IMR-90 (cell line): Measurements from ENCODE around the gene R3HDML. TPM values are rescaled to one million over a fixed set of nuclear protein-coding genes. Genes with fewer than 3 reads are reported as not detected.

Experiments
- ATAC-seq: fragments of 200-7000 bp; cut with Tn5 transposase; 2 replicates; pipeline ENCODE4 v1.9.1; 2020; ENCODE audit warnings: low read depth, mild to moderate bottlenecking, moderate library complexity
- BruUV-seq: library from RNA; stranded (reverse); fragments of 400-500 nt; replicated peaks from 2 replicates; lab custom pipeline; 2021; lab: Mats Ljungman, UMichigan
- CTCF ChIA-PET: fragments of 300-600 bp; formaldehyde crosslinking; extraction: SDS; loops from one replicate; lab custom pipeline; 2021; ENCODE audit warnings: antibody characterized with exemption; lab: Yijun Ruan, JAX
- POLR2A ChIA-PET: fragments of 300-600 bp; sonication (Branson Sonifier 250); formaldehyde crosslinking; loops from one replicate; lab custom pipeline; 2022; ENCODE audit warnings: antibody characterized with exemption; ENCODE audit not compliant: unreplicated experiment; lab: Charles Lee
- DNase-seq: peaks from one replicate; pipeline ENCODE4 v3.0.0; 2013
- H2AFZ ChIP-seq: replicated peaks from 2 replicates; pipeline ENCODE3; 2013; ENCODE audit warnings: low read length, mild to moderate bottlenecking; ENCODE audit not compliant: poor library complexity
- H2AK5ac ChIP-seq: 2 replicates; pipeline ENCODE4 v1.6.1; 2013; ENCODE audit warnings: low read depth, low read length, inconsistent platforms
- H2AK9ac ChIP-seq: replicated peaks from 2 replicates; pipeline ENCODE3; 2013; ENCODE audit warnings: mild to moderate bottlenecking, low read depth, low read length, moderate library complexity; ENCODE audit not compliant: poor library complexity
- H2BK120ac ChIP-seq: 2 replicates; pipeline ENCODE4 v1.6.1; 2013; ENCODE audit warnings: low read depth, low read length, inconsistent platforms
- H2BK15ac ChIP-seq: 3 replicates; pipeline ENCODE4 v1.6.1; 2013; ENCODE audit warnings: low read depth, low read length, inconsistent platforms
- H2BK20ac ChIP-seq: 2 replicates; pipeline ENCODE4 v1.6.1; 2013; ENCODE audit warnings: low read depth, mild to moderate bottlenecking, inconsistent platforms, low read length, moderate library complexity
- H2BK5ac ChIP-seq: 2 replicates; pipeline ENCODE4 v1.6.1; 2013; ENCODE audit warnings: mild to moderate bottlenecking, low read depth, low read length, inconsistent platforms; ENCODE audit not compliant: poor library complexity, severe bottlenecking
- H3K14ac ChIP-seq: replicated peaks from 2 replicates; pipeline ENCODE4 v1.6.1; 2013; ENCODE audit warnings: low read depth, low read length, inconsistent platforms
- H3K18ac ChIP-seq: 2 replicates; pipeline ENCODE4 v1.6.1; 2013; ENCODE audit warnings: low read depth, low read length, control low read depth
- H3K23ac ChIP-seq: 2 replicates; pipeline ENCODE4 v1.6.1; 2013; ENCODE audit warnings: low read depth, low read length, inconsistent platforms
- H3K27ac ChIP-seq: 2 replicates; pipeline ENCODE4 v1.5.1; 2013; ENCODE audit warnings: mild to moderate bottlenecking, control low read depth, low read length; ENCODE audit not compliant: insufficient read depth
- H3K27me3 ChIP-seq: 2 replicates; pipeline ENCODE4 v1.6.1; 2013; ENCODE audit warnings: low read length; ENCODE audit not compliant: control insufficient read depth, insufficient read depth
- H3K36me3 ChIP-seq: 2 replicates; pipeline ENCODE4 v1.6.1; 2013; ENCODE audit warnings: low read length, mixed read lengths; ENCODE audit not compliant: control insufficient read depth, insufficient read depth
- H3K4ac ChIP-seq: 2 replicates; pipeline ENCODE4 v1.6.1; 2013; ENCODE audit warnings: low read depth, low read length, inconsistent platforms
- H3K4me1 ChIP-seq: 2 replicates; pipeline ENCODE4 v1.6.1; 2013; ENCODE audit warnings: low read length, mixed read lengths; ENCODE audit not compliant: control insufficient read depth, insufficient read depth
- H3K4me2 ChIP-seq: 2 replicates; pipeline ENCODE4 v1.6.1; 2013; ENCODE audit warnings: low read depth, mild to moderate bottlenecking, control low read depth, low read length, moderate library complexity
- H3K4me3 ChIP-seq: 2 replicates; pipeline ENCODE4 v1.5.1; 2013; ENCODE audit warnings: low read depth, mild to moderate bottlenecking, control low read depth, low read length, moderate library complexity; ENCODE audit not compliant: insufficient read depth
- H3K56ac ChIP-seq: 2 replicates; pipeline ENCODE4 v1.6.1; 2013; ENCODE audit warnings: low read length, inconsistent platforms; ENCODE audit not compliant: insufficient read depth; ENCODE audit errors: extremely low read depth
- H3K79me1 ChIP-seq, 2 experiments: 2 replicates each; pipeline ENCODE4 v1.6.1; 2013; ENCODE audit warnings: low read length in 2 of 2, inconsistent platforms in 1 of 2, low read depth in 1 of 2
- H3K9ac ChIP-seq: 2 replicates; pipeline ENCODE4 v1.6.1; 2013; ENCODE audit warnings: low read depth, low read length, control low read depth
- H3K9me1 ChIP-seq: 2 replicates; pipeline ENCODE4 v1.6.1; 2013; ENCODE audit warnings: low read length, inconsistent platforms; ENCODE audit not compliant: insufficient read depth
- H3K9me3 ChIP-seq: 2 replicates; pipeline ENCODE4 v1.6.1; 2013; ENCODE audit warnings: low read length; ENCODE audit not compliant: control insufficient read depth, insufficient read depth
- H4K20me1 ChIP-seq: 2 replicates; pipeline ENCODE4 v1.6.1; 2013; ENCODE audit warnings: low read length, inconsistent platforms; ENCODE audit not compliant: insufficient read depth
- H4K5ac ChIP-seq: 2 replicates; pipeline ENCODE4 v1.6.1; 2013; ENCODE audit warnings: mild to moderate bottlenecking, low read depth, low read length, control low read depth
- H4K8ac ChIP-seq, 2 experiments: 2 replicates each; pipeline ENCODE4 v1.6.1; 2013; ENCODE audit warnings: low read depth in 2 of 2, low read length in 2 of 2, control low read depth in 1 of 2, inconsistent platforms in 1 of 2
- H4K91ac ChIP-seq: 2 replicates; pipeline ENCODE4 v1.6.1; 2013; ENCODE audit warnings: low read depth, low read length, inconsistent platforms; ENCODE audit not compliant: insufficient read depth
- BHLHE40 ChIP-seq: fragments of 150-350 bp; IDR thresholded peaks from 2 replicates; pipeline ENCODE4 v1.6.1; 2016; ENCODE audit warnings: mild to moderate bottlenecking, low read depth, low read length
- CEBPB ChIP-seq: IDR thresholded peaks from 2 replicates; pipeline ENCODE4 v1.6.1; 2012; ENCODE audit warnings: low read depth, low read length, improper control_type of control experiment
- FOS ChIP-seq: fragments of 150-350 bp; IDR thresholded peaks from 2 replicates; pipeline ENCODE4 v1.6.1; 2016; ENCODE audit warnings: low read depth, low read length
- MAFK ChIP-seq: IDR thresholded peaks from 2 replicates; pipeline ENCODE4 v1.6.1; 2012; ENCODE audit warnings: low read depth, low read length, improper control_type of control experiment
- MAZ ChIP-seq: IDR thresholded peaks from 2 replicates; pipeline ENCODE4 v1.6.1; 2012; ENCODE audit warnings: low read depth, mild to moderate bottlenecking, low read length, improper control_type of control experiment, moderate library complexity, borderline replicate concordance
- POLR2A ChIP-seq: IDR thresholded peaks from 2 replicates; pipeline ENCODE4 v1.6.1; 2012; ENCODE audit warnings: mild to moderate bottlenecking, low read depth, low read length
- RAD21 ChIP-seq: IDR thresholded peaks from 2 replicates; pipeline ENCODE4 v1.6.1; 2012; ENCODE audit warnings: low read length, improper control_type of control experiment
- RCOR1 ChIP-seq: IDR thresholded peaks from 2 replicates; pipeline ENCODE4 v1.6.1; 2012; ENCODE audit warnings: mild to moderate bottlenecking, low read length, improper control_type of control experiment; ENCODE audit not compliant: insufficient replicate concordance
- RFX5 ChIP-seq: IDR thresholded peaks from 2 replicates; pipeline ENCODE4 v1.8.0; 2012; ENCODE audit warnings: low read depth, mild to moderate bottlenecking, low read length, moderate library complexity
- SMC3 ChIP-seq: fragments of 150-350 bp; IDR thresholded peaks from 2 replicates; pipeline ENCODE4 v1.6.1; 2016; ENCODE audit warnings: low read depth, mild to moderate bottlenecking, antibody characterized with exemption, low read length, moderate library complexity
- WGBS, 2 experiments: methylation state at CpG; one replicate each; pipeline versions ENCODE4 v1.1.5 to v1.1.7; 2013; ENCODE audit warnings: missing lambda C conversion rate in 2 of 2; ENCODE audit not compliant: insufficient read length in 1 of 2; ENCODE audit errors: extremely low coverage in 2 of 2; 5-methylcytosine and 5-hydroxymethylcytosine counted together
- dilution Hi-C: fragments of 300-500 bp; cut with HindIII; formaldehyde crosslinking; loops from one replicate; pipeline ENCODE4 v1.14.3; 2018; ENCODE audit warnings: low sequenced_read_pairs; ENCODE audit not compliant: unreplicated experiment
- in situ Hi-C: fragments of 300-500 bp; cut with MboI; formaldehyde crosslinking; loops from 3 replicates; pipeline ENCODE4 v1.14.3; 2019; ENCODE audit warnings: low sequenced_read_pairs, inconsistent platforms, mixed read lengths
- intact Hi-C: fragments of 100-400 bp; cut with micrococcal nuclease; formaldehyde crosslinking; loops from 2 replicates; pipeline ENCODE4 v1.10.0; 2022
- polyA plus RNA-seq, 3 experiments: library from polyadenylated mRNA; depleted of rRNA; stranded (reverse); fragments of >200 nt; gene quantifications; 2 replicates each; pipeline ENCODE4 v1.2.3, GENCODE V29; 2012; ENCODE audit warnings: low replicate concordance in 1 of 3
- total RNA-seq: library from RNA; depleted of rRNA; stranded (reverse); fragments of >200 nt; gene quantifications from 2 replicates; pipeline ENCODE4 v1.2.3, GENCODE V29; 2012
- TF ChIP-seq, protein P1 (sequence below): conservative IDR thresholded peaks from 2 replicates; pipeline ENCODE4 v1.5.1; 2012; ENCODE audit warnings: mild to moderate bottlenecking, low read depth, low read length, improper control_type of control experiment
- TF ChIP-seq, protein P2 (sequence below): fragments of 150-350 bp; IDR thresholded peaks from 2 replicates; pipeline ENCODE4 v1.6.1; 2017; ENCODE audit warnings: mild to moderate bottlenecking, antibody characterized with exemption, low read length, low read depth
- TF ChIP-seq, protein P3 (sequence below): fragments of 150-350 bp; IDR thresholded peaks from 2 replicates; pipeline ENCODE4 v1.6.1; 2016; ENCODE audit warnings: low read depth, mild to moderate bottlenecking, low read length, moderate library complexity, borderline replicate concordance

Gene R3HDML
- total and polyA plus RNA-seq, 2 of the 4 experiments (the other 2 are of a cell fraction) = not detected

GRCh38 chr20:44357555-44358125 is 20.8 kb downstream of the R3HDML start:
- H2AK9ac ChIP-seq = no peak overlapping the region
- no peak overlapping the region for H2BK15ac ChIP-seq
- BruUV-seq = no TSS peak
- in situ Hi-C loops (no loop called here), dilution Hi-C loops (no loop called here), intact Hi-C loops (no loop called here)
- WGBS, 2 experiments = no CpG with 5 or more reads among the region's 4 CpGs
- no peak overlapping the region for H3K4me3 ChIP-seq
- H3K36me3 ChIP-seq = no peaks in the 10 kb centered on the region
- H2BK20ac ChIP-seq = no peak overlapping the region
- H3K4ac ChIP-seq = no peak overlapping the region
- CTCF ChIA-PET = no interaction called here
- no peaks in the 10 kb centered on the region for H4K20me1 ChIP-seq
- no peaks in the 10 kb centered on the region for H3K9me1 ChIP-seq
- H3K9me3 ChIP-seq = no peaks in the 10 kb centered on the region
- H3K27ac ChIP-seq = no peak overlapping the region
- H3K14ac ChIP-seq = no peak overlapping the region
- no peak overlapping the region for H2AFZ ChIP-seq
- no peak overlapping the region for H3K56ac ChIP-seq
- H2BK120ac ChIP-seq = no peak overlapping the region
- no peak for ATAC-seq
- POLR2A ChIA-PET = no interaction called here
- no peaks in the 10 kb centered on the region for H3K4me1 ChIP-seq
- H4K91ac ChIP-seq = no peak overlapping the region
- no peak overlapping the region for H3K9ac ChIP-seq
- TF ChIP-seq, protein P1, sequence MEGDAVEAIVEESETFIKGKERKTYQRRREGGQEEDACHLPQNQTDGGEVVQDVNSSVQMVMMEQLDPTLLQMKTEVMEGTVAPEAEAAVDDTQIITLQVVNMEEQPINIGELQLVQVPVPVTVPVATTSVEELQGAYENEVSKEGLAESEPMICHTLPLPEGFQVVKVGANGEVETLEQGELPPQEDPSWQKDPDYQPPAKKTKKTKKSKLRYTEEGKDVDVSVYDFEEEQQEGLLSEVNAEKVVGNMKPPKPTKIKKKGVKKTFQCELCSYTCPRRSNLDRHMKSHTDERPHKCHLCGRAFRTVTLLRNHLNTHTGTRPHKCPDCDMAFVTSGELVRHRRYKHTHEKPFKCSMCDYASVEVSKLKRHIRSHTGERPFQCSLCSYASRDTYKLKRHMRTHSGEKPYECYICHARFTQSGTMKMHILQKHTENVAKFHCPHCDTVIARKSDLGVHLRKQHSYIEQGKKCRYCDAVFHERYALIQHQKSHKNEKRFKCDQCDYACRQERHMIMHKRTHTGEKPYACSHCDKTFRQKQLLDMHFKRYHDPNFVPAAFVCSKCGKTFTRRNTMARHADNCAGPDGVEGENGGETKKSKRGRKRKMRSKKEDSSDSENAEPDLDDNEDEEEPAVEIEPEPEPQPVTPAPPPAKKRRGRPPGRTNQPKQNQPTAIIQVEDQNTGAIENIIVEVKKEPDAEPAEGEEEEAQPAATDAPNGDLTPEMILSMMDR = no peak
- TF ChIP-seq RAD21 (no peak), MAZ (no peak), CEBPB (no peak), BHLHE40 (no peak), SMC3 (no peak), POLR2A (no peak), FOS (no peak), RFX5 (no peak), MAFK (no peak), RCOR1 (no peak)
- TF ChIP-seq, protein P2, sequence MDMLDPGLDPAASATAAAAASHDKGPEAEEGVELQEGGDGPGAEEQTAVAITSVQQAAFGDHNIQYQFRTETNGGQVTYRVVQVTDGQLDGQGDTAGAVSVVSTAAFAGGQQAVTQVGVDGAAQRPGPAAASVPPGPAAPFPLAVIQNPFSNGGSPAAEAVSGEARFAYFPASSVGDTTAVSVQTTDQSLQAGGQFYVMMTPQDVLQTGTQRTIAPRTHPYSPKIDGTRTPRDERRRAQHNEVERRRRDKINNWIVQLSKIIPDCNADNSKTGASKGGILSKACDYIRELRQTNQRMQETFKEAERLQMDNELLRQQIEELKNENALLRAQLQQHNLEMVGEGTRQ = no peak
- TF ChIP-seq, protein P3, sequence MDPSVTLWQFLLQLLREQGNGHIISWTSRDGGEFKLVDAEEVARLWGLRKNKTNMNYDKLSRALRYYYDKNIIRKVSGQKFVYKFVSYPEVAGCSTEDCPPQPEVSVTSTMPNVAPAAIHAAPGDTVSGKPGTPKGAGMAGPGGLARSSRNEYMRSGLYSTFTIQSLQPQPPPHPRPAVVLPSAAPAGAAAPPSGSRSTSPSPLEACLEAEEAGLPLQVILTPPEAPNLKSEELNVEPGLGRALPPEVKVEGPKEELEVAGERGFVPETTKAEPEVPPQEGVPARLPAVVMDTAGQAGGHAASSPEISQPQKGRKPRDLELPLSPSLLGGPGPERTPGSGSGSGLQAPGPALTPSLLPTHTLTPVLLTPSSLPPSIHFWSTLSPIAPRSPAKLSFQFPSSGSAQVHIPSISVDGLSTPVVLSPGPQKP = no peak
- no peak overlapping the region for H2AK5ac ChIP-seq
- H4K8ac ChIP-seq = no peak overlapping the region
- DNase-seq = no peak
- no peak overlapping the region for H4K5ac ChIP-seq
- H3K23ac ChIP-seq = no peak overlapping the region
- H3K27me3 ChIP-seq = peaks cover 30% of the 10 kb centered on the region
- H3K18ac ChIP-seq = no peak overlapping the region
- no peak overlapping the region for H3K4me2 ChIP-seq
- no peak overlapping the region for H2BK5ac ChIP-seq
- no peaks in the 10 kb centered on the region for H3K79me1 ChIP-seq
